Measurements from ENCODE around the gene CCDC28B.
"Not testable (repeated sequence)": the region's sequence is repeated elsewhere in the genome, so short reads cannot be mapped to it uniquely, and the experiment has no call there.

CCDC28B gene

DNA sequence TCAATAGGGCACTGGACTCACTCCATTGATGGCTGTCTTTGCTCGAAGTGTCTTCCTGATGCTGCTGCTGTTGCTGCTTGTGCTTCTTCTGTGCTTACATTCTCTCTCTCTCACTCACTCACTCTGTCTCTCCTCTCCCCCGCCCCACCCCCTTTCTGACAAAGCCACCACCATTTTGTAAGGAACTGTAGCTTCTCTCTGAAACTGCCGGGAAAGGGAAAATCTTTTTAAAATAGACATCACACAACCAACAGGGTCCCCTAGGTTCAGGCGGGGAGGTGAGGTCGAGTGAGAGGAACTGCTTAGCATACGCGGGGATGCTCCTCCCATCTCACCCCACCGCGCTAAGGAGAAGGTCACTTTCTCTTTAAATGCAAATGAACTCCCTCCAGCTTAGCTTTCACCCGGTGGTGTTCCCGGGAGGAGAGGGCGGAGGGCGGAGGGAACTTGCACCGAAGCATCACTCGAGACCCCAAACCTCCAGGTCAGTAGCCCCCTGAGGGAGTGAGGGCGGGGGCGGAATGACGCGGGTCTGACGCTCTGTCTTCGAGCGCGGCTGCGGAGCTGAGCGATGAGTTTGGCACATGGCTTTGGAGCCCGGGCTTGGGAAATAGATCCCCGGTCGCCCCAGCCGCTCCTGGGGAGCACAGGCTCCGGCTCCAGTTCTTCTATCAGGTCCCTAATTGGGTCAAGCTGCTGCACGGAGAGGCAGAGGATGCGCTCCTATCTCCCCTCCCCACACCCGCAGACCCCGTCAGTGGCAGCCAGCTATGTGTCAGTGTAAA is at the start of gene CCDC28B:
Gene CCDC28B (plus strand): TSS at position 370 of the 785 bp plus-strand sequence. CDS start 1,341 bp downstream, outside the sequence.
- peak; percentile 56 for DNase-seq (ENCODE audit: low spot score)

GRCh38 chr1:32150847-32151246 is 49.5 kb upstream of the CCDC28B start:
- no peak for DNase-seq (ENCODE audit: low spot score)

DNA sequence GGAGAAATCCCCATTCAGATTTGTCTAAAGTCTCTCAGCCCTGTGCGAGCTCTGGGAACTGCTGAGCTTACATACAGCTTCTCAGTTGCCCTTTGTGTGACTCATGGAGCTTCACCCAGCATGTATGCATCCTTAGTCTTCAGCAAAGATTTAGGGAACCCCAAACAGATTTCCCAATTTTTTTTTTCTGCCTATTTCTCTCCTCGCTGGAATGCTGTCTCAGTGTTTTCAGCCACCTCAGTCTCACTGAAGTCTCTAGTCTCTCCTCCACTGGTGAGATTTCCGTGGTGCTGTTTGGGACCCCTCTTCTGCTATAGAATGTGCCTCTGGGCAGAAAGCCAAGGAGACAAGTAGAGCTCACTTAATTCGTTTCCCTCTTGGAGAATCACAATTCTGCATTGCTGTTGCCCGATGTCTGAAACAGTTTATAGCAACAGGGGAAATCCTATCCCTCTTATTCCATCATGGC is 49.0 kb upstream of the CCDC28B start:
- no peak for DNase-seq (ENCODE audit: low spot score)

DNA sequence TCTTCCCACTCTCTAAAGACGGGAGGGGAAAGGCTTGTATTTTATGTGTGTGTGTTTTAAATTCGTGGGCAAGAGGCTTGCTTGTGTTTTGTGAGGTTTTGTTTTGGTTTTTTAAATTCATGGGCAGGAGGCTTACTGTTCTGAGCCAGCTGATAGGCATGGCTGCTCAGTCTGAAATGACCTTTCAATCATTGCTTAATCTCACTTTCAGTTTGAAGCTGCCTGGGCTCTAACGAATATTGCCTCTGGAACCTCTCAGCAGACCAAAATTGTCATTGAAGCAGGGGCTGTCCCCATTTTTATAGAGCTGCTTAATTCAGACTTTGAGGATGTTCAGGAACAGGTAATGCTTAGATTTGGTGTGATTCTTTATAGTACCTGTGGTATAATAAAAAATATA is 41.2 kb upstream of the CCDC28B start:
- DNase-seq (ENCODE audit: low spot score): no peak

DNA sequence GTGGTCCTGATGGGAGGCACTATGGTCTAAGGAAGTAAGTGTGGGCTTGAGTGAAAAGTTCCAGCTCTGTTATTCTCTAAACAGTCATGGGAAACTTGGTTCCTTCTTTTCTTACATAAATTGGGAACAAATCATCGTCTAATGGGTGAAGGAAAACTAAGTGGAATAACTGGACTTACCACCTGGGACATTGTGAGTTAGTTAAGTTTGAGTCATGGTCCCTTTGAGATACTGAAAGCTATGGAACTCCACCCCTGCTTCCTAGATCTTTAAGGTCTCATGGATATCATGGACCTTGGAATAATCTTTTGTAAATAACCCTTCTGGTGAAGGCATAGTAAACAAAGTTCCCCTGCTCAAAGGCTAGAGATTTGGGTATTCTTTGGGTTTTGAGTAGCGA is 37.0 kb upstream of the CCDC28B start:
- DNase-seq (ENCODE audit: low spot score): no peak

DNA sequence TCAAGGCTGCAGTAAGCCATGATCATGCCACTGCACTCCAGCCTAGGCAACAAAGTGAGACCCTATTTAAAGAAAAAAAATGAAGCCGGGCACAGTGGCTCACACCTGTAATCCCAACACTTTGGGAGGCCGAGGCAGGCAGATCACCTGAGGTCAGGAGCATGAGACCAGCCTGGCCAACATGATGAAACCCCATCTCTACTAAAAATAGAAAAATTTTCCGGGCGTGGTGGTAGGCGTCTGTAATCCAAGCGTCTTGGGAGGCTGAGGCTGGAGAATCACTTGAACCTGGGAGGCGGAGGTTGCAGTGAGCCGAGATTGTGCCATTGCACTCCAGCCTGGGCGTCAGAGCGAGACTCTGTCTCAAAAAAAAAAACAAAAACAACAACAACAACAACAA is 34.8 kb upstream of the CCDC28B start:
- DNase-seq (ENCODE audit: low spot score): not testable (repeated sequence)

DNA sequence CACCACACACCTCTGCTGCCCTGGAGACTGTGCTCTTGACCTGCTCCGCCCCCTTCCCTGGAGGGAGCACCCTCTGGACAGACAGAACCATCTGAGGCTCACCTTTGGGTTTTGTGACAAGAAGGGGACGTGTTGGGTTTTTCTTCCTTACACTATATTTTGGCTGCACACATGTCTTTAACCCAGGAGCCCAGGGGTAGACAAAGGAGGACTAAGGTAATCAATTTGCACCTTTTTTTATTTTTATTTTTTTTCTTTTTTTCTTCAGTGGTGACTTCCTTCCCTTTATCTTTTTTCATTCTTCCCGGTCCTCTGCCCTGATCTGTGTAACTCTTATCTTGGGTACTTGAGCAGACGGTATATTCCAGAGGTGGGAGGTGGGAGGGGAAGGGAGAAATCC is 29.4 kb upstream of the CCDC28B start:
- no peak for DNase-seq (ENCODE audit: low spot score)

- DNase-seq (ENCODE audit: low spot score): no peak
Observed at GRCh38 chr1:32172621-32173245, 27.7 kb upstream of the CCDC28B start.

DNA sequence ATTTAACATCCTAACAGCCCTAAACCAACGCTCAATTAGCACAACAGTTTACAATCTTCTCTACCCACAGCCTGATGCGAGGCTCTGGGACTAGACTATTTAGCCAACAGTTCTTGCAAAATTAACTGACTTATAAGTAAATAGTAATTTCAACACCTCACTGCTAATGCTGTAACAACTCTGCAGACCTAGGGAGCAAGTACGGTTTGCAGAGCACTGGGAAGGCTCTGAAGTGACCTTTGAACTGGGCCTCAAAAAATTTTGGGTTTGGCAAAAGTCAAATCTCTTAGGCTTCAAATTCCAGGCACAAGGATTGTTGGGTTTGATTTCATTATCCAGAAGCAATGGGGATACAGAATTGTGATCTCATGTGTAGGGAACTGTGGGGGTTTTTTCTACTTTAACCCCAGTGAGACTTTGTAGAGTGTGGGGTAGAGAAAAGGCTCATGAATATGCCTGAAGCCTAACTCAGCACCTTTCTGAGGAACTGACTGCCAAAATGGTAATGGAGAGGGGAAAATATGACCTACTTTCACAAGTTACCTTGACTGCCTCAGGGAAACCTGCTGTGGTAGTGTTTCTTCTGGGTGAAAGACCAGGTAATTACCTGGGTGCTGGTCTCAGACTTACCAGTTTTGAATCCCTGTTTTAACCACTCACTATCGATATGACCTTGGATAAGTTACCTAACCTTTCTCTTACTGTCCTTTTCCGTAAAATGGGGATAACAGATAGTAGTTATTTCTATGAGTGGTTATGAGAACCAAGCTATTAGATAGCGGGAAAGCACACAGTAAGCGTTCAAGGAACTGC is 21.8 kb upstream of the CCDC28B start:
- DNase-seq (ENCODE audit: low spot score): no peak

GRCh38 chr1:32179193-32179442 is 21.3 kb upstream of the CCDC28B start:
- no peak for DNase-seq (ENCODE audit: low spot score)

DNA sequence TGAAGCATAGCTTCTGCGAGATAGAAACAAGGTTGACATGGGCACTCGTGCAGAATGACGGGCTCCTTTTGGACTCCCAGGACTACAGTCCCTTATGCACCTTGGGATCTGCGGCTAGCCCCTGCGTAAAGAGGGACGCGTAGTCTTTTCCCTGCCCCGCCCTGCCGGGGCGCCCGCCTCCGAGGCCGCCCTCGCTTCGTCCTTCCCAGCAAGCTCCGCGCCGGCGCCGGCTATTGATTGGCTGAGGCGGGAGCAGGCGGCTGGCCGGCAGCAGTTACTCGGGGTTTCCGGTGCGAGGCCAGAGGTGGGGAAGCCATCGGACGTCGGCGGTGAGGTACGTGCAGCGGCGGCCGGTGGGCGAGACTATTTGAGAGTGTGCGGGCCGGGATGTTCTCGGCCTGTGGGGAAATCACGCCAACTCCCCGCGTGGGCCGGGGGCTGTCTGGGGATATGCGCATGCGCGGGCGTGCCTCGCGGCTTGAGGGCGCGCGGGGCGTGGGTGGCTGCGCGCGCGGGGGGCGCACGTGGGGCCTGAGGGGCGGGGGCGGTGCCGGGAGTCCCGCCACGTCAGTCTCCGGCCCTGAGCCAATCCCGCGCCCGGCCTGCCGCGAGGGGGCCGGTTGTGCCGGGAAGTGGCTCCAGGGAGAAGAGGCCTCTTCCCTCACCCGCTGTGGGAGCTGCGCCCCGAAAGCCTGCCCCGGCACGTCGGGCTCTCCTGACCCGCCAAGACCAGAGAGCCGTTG is 20.8 kb upstream of the CCDC28B start, which contains the start of gene TXLNA:
Gene TXLNA (plus strand): TSS at position 233 of the 743 bp plus-strand sequence. CDS start 671 bp downstream, outside the sequence.
- DNase-seq (ENCODE audit: low spot score): peak; percentile 89

DNA sequence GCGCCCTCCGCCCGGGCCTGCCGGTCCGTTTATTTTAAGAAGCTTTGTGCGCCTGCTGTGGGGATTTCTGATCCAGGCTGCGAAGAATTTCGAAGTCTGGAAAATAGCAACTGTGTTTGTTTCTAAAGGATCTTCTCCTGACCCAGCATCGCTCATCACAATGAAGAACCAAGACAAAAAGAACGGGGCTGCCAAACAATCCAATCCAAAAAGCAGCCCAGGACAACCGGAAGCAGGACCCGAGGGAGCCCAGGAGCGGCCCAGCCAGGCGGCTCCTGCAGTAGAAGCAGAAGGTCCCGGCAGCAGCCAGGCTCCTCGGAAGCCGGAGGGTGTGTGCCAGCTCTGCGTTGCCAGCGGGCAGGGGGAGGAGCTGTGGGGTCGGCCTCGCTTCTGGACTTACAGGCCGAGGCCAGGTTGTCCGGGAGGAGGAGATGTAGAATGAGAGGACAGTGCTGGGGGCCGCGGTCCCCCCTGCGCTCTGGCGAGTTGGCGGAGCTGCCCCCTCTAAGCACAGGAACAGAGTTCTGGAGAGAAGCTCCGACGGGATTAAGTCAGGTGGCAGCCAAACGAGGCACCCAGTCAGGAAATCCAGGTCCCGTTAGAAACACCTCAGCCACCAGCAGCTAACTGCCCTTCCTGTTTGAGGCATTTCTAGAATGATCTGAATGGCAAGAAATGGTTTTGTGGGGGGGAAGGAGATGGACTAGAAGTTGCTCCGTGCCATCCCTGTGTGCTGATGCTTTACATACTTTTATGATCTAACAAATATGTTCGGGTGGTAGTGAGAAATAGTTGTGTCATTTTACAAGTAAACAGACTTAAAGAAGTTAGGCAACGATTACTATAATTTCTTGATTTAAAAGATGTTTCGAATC is 20.0 kb upstream of the CCDC28B start:
- no peak for DNase-seq (ENCODE audit: low spot score)

- DNase-seq (ENCODE audit: low spot score): no peak
Observed at GRCh38 chr1:32181065-32181464, 19.3 kb upstream of the CCDC28B start.

DNA sequence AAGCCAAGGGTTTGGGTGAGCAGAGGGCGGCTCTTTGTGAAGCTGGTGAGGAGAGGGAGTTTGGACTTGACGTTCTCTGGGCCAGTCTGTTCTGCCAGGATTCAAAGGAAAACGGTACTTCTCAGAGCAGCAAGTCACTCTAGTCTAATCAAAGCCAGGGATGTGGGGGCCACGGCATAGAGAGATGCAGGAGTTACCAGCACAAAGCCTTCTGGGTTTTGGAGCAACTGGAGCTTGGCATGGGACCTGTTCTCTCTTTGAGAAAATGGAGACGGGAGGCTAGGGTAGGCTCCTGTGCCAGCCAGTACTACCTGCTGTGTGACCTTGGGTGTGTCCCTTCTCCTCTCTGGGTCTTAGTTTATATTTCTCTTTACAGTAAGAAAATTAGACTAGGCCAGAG is 18.8 kb upstream of the CCDC28B start:
- DNase-seq (ENCODE audit: low spot score): no peak

DNA sequence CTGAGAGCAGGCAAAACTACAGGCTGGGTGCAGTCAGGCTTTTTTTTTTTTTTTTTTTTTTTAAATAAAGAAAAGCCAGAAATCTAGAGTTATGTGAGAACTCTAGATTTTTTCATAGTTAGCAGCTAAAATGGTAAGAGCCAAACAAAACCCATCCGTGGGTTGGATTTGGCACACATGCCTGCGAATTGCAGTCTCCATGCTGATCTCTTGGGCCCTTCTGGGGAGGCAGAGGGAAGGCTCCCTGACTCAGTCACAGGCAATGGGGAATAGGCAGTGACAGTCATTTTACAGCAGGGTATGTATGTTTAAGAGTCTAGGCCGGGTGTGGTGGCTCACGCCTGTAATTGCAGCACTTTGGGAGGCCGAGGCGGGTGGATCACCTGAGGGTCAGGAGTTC is 18.3 kb upstream of the CCDC28B start:
- no peak for DNase-seq (ENCODE audit: low spot score)

GRCh38 chr1:32184650-32185049 is 15.7 kb upstream of the CCDC28B start:
- no peak for DNase-seq (ENCODE audit: low spot score)

GRCh38 chr1:32186077-32186476 is 14.3 kb upstream of the CCDC28B start:
- DNase-seq (ENCODE audit: low spot score): no peak

DNA sequence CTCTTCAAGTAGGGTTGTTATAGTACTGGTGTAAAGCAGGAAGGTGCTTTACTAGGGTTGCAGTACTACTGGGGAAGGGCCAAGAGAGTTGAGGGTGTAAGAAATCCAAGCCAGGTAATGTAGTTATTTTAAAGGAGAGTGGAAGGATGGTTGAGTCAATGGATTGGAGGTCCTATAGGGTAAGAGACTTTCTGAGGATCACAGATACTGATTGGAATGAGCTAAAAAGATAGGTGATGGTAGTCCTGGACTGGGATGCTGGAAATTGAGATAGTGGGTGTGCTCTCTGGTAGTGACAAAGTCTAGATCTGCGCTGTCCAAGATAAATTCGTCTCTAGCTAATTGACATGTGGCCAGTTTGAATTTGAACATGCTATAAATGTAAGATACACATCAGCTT is 13.9 kb upstream of the CCDC28B start:
- no peak for DNase-seq (ENCODE audit: low spot score)

GRCh38 chr1:32187850-32188249 is 12.5 kb upstream of the CCDC28B start:
- DNase-seq (ENCODE audit: low spot score): no peak

GRCh38 chr1:32192220-32192948 is 8.0 kb upstream of the CCDC28B start:
- DNase-seq (ENCODE audit: low spot score): no peak
